Body of pancreas (tissue), 4 donors: ENCODE measurements around the gene UBAC1. TPM values are rescaled to one million over a fixed set of nuclear protein-coding genes. Genes with fewer than 3 reads are reported as not detected.
"Not testable (repeated sequence)": the region's sequence is repeated elsewhere in the genome, so short reads cannot be mapped to it uniquely, and the experiment has no call there.

Source experiments
- ATAC-seq: fragments of 150-250 bp; one replicate; pipeline ENCODE4 v1.9.1; 2016
- DNase-seq, 4 donors: peaks; one replicate each; pipeline ENCODE4 v3.0.0-alpha.2; 2019
- H3K27ac ChIP-seq, 4 donors: fragments of 200-600 bp; sonication (generic); 1 replicate in 3 of 4; 2 replicates in 1 of 4; pipeline versions ENCODE4 v1.5.1 to v1.6.1; 2016 to 2019; ENCODE audit warnings: mild to moderate bottlenecking in 1 of 4, mixed read lengths in 1 of 4, moderate library complexity in 1 of 4
- H3K27me3 ChIP-seq, 2 donors: fragments of 200-600 bp; sonication (generic); one replicate each; pipeline ENCODE4 v1.6.0; 2016; ENCODE audit warnings: mild to moderate bottlenecking in 1 of 2
- H3K36me3 ChIP-seq, 2 donors: fragments of 200-600 bp; sonication (generic); replicated peaks in 1 of 2; 2 replicates each; pipeline ENCODE4 v1.5.1; 2016; ENCODE audit warnings: low read depth in 2 of 2; ENCODE audit not compliant: insufficient read depth in 1 of 2
- H3K4me1 ChIP-seq: fragments of 200-600 bp; sonication (generic); one replicate; pipeline ENCODE4 v1.6.0; 2016
- H3K4me3 ChIP-seq, 2 donors: fragments of 200-600 bp; sonication (generic); 1 replicate in 1 of 2; 2 replicates in 1 of 2; pipeline ENCODE4 v1.5.1; 2016 to 2019
- H3K9me3 ChIP-seq, 3 donors: fragments of 200-600 bp; sonication (generic); 1 replicate in 2 of 3; 2 replicates in 1 of 3; pipeline ENCODE4 v1.5.1; 2016
- POLR2A ChIP-seq, 3 donors: fragments of 450-650 bp; IDR thresholded peaks; one replicate each; pipeline ENCODE4 v1.6.1; 2016; ENCODE audit warnings: antibody characterized with exemption in 3 of 3, mild to moderate bottlenecking in 2 of 3
- WGBS, 2 donors: methylation state at CpG; one replicate each; pipeline ENCODE4 v1.1.5; 2017; 5-methylcytosine and 5-hydroxymethylcytosine counted together
- intact Hi-C: fragments of 100-400 bp; cut with DNase I; formaldehyde crosslinking; loops from one replicate; pipeline ENCODE4 v1.15.1; 2023
- total RNA-seq, 2 donors: library from RNA; depleted of rRNA; stranded (reverse); fragments of >200 nt; gene quantifications; one replicate each; pipeline ENCODE4 v1.1.0, GENCODE V29; 2016
- TF ChIP-seq, protein P1 (sequence below), 7 experiments: fragments of 450-650 bp in 4 of 7; fragments of 200-600 bp in 3 of 7; sonication (generic) in 3 of 7; IDR thresholded peaks; one replicate each; pipeline ENCODE4 v1.5.1; 2016 to 2019; ENCODE audit warnings: antibody characterized with exemption in 7 of 7

Gene UBAC1
- total RNA-seq, 2 donors from 2014 or later, result 17.4 to 25.4 TPM

GRCh38 chr9:135895202-135895848 is 65.8 kb downstream of the UBAC1 start:
- Histone ChIP-seq H3K4me1 (no peaks in the 10 kb centered on the region), H3K9me3 (no peaks in the 10 kb centered on the region), H3K27me3 (no peaks in the 10 kb centered on the region), H3K36me3 (no peaks in the 10 kb centered on the region), H3K4me3 (no peak overlapping the region), H3K27ac (no peak overlapping the region)
- DNase-seq (no peak), ATAC-seq (no peak)
- intact Hi-C loops, result no loop called here
- no peak for TF ChIP-seq POLR2A (IDR thresholded peaks at IDR 0.05)
- WGBS, 2 donors, result 91 to 93% methylated on average over 4 of the region's 4 CpGs

DNA sequence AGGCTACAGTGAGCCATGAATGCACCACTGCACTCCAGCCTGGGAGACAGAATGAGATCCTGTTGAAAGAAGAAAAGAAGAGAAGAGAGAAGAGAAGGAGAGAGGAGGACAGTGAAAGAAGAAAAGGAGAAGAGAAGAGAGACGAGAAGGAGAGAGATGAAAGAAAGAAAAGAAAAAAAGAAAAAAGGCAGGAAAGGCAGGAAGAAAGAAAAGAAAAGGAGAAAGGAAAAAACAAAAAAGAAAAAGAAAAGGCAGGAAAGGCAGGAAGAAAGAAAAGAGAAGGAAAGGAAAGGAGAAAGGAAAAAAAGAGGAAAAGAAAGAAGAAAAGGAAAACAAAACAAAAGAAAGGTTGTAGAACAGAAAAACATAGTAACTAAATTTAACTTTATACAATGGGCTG is 68.1 kb downstream of the UBAC1 start:
- Histone ChIP-seq H3K4me1 (peaks cover 11% of the 10 kb centered on the region), H3K27me3 (no peaks in the 10 kb centered on the region), H3K36me3 (no peaks in the 10 kb centered on the region), H3K27ac (no peak overlapping the region), H3K4me3 (no peak overlapping the region), H3K9me3 (no peaks in the 10 kb centered on the region)
- no peak for TF ChIP-seq POLR2A (IDR thresholded peaks at IDR 0.05)
- TF ChIP-seq, protein P1, sequence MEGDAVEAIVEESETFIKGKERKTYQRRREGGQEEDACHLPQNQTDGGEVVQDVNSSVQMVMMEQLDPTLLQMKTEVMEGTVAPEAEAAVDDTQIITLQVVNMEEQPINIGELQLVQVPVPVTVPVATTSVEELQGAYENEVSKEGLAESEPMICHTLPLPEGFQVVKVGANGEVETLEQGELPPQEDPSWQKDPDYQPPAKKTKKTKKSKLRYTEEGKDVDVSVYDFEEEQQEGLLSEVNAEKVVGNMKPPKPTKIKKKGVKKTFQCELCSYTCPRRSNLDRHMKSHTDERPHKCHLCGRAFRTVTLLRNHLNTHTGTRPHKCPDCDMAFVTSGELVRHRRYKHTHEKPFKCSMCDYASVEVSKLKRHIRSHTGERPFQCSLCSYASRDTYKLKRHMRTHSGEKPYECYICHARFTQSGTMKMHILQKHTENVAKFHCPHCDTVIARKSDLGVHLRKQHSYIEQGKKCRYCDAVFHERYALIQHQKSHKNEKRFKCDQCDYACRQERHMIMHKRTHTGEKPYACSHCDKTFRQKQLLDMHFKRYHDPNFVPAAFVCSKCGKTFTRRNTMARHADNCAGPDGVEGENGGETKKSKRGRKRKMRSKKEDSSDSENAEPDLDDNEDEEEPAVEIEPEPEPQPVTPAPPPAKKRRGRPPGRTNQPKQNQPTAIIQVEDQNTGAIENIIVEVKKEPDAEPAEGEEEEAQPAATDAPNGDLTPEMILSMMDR (IDR thresholded peaks at IDR 0.05), result no peak
- 91 to 100% methylated on average over 1 of the region's 1 CpG for WGBS, 2 donors
- DNase-seq (no peak), ATAC-seq (no peak)
- intact Hi-C loops, result no loop called here

- ATAC-seq, H3K27me3 ChIP-seq, H3K9me3 ChIP-seq, H3K36me3 ChIP-seq, intact Hi-C loops, H3K27ac ChIP-seq, DNase-seq, H3K4me3 ChIP-seq: not testable (repeated sequence)
- 96% methylated on average over 5 to 6 of the region's 6 CpGs for WGBS, 2 donors
- H3K4me1 ChIP-seq, result peaks cover 19% of the 10 kb centered on the region
Observed at GRCh38 chr9:135892327-135892726, 68.8 kb downstream of the UBAC1 start.

DNA sequence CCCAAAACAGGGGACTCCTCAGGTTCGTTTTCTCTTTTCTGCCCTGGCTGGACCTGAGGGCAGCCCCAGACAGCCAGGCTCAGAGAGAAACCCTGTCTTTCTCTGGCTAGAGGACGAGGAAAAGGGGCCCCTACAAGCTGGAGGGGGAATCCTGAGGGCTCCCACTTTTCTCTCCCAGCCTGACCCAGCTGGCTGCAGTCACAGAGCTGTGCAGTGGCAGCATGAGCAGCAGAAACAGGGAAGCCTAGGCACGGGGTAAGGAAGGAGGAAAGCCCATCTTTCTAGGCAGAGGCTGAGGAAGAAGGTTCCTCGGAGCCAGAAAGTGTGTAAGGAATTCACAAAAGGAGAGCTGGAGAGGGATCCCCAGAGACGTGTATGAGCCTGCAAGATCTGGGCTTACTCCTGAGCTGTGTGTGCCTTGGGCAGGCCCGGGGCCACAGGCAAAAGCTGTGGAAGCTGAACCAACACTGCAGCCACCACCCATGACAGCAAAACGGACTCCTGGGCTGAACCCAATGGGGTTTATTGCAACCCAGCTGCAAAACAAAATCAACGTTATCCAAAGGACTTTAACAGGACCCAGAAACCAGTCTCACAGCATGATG is 70.0 kb downstream of the UBAC1 start:
- DNase-seq, result no peak
- no peaks in the 10 kb centered on the region for H3K36me3 ChIP-seq
- H3K27me3 ChIP-seq, result no peaks in the 10 kb centered on the region
- intact Hi-C loops, result no loop called here
- WGBS, 2 donors, result 72 to 82% methylated on average over 8 of the region's 8 CpGs
- no peaks in the 10 kb centered on the region for H3K9me3 ChIP-seq
- H3K4me3 ChIP-seq, result no peak overlapping the region
- peaks cover 31% of the 10 kb centered on the region for H3K4me1 ChIP-seq
- H3K27ac ChIP-seq, result no peak overlapping the region
- TF ChIP-seq, protein P1 (IDR thresholded peaks at IDR 0.05), result no peak
- TF ChIP-seq POLR2A (IDR thresholded peaks at IDR 0.05), result no peak
- ATAC-seq, result no peak

- 86 to 90% methylated on average over 12 to 18 of the region's 18 CpGs for WGBS, 2 donors
- H3K9me3 ChIP-seq, result no peaks in the 10 kb centered on the region
- H3K27ac ChIP-seq, result no peak overlapping the region
- no peak overlapping the region for H3K4me3 ChIP-seq
- H3K36me3 ChIP-seq, result no peaks in the 10 kb centered on the region
- DNase-seq, result no peak
- H3K4me1 ChIP-seq, result peaks cover 32% of the 10 kb centered on the region
- ATAC-seq, result no peak
- TF ChIP-seq, protein P1 (IDR thresholded peaks at IDR 0.05), result no peak
- TF ChIP-seq POLR2A (IDR thresholded peaks at IDR 0.05), result no peak
- intact Hi-C loops, result no loop called here
- no peaks in the 10 kb centered on the region for H3K27me3 ChIP-seq
Observed at GRCh38 chr9:135890190-135891026, 70.8 kb downstream of the UBAC1 start.
